ENCODE data around the gene KCNH6. TPM values are rescaled to one million over a fixed set of nuclear protein-coding genes. Genes with fewer than 3 reads are reported as not detected.

The KCNH6 gene
- total RNA-seq, 1 donor from 2014 or later, result not detected

DNA sequence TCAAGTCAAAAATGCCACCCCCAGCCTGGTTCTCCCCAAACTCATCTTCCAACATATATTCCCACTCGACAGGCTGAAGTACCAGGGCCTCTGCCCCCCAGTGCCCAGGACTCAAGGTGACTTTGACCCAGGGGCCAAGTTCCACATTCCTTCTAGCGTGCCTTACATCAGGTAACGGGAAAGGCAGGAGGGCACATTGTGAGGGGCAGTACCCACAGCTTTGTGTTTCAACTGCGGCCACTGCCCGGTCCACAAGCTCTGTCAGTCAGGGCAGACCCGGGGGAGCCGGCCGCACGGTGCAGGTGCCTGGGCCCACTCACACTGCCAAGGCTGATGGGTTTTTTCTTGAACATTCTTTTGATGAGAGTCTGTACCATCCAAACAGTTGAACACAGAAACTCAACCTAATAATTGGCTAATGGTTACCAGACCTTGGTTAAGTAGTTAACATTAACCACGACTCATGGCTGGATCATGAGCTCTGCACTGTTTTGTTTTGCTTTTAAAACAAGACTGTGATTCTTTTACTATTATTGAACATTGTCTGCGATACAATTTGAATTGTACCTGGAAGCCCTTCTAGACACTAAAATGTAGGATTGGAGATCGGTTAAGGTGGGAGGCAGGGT, 28.7 kb upstream of the KCNH6 start:
- peak; percentile 29 for DNase-seq (ENCODE audit: low read depth)
- TF ChIP-seq, protein P1, sequence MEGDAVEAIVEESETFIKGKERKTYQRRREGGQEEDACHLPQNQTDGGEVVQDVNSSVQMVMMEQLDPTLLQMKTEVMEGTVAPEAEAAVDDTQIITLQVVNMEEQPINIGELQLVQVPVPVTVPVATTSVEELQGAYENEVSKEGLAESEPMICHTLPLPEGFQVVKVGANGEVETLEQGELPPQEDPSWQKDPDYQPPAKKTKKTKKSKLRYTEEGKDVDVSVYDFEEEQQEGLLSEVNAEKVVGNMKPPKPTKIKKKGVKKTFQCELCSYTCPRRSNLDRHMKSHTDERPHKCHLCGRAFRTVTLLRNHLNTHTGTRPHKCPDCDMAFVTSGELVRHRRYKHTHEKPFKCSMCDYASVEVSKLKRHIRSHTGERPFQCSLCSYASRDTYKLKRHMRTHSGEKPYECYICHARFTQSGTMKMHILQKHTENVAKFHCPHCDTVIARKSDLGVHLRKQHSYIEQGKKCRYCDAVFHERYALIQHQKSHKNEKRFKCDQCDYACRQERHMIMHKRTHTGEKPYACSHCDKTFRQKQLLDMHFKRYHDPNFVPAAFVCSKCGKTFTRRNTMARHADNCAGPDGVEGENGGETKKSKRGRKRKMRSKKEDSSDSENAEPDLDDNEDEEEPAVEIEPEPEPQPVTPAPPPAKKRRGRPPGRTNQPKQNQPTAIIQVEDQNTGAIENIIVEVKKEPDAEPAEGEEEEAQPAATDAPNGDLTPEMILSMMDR (conservative IDR thresholded peaks at IDR 0.05; ENCODE audit: low read depth, low read length), result no peak
- no peak overlapping the region for H3K4me3 ChIP-seq (ENCODE audit: low read depth, low read length)

DNA sequence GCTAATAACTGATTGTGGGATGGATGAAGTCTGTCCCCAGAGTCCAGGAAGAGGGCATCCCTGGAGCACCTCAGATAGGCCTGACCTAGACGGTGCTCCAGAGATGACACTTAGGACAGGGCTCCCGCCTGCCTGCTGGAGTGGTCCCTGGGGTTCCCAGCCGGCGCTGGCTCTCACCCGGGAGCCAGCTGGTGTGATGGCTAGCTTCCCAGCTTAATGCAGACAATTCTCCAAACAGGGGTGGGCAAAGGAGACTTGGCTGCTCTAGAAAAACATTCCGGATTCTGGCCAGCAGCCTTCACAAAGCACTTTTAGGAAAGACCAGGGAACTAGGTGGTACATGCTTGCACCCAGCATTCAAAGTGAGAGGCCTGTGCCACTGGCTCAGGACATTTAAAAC, 27.7 kb upstream of the KCNH6 start:
- H3K4me3 ChIP-seq (ENCODE audit: low read depth, low read length), result no peak overlapping the region
- TF ChIP-seq, protein P1 (conservative IDR thresholded peaks at IDR 0.05; ENCODE audit: low read depth, low read length), result no peak
- DNase-seq (ENCODE audit: low read depth), result no peak

DNA sequence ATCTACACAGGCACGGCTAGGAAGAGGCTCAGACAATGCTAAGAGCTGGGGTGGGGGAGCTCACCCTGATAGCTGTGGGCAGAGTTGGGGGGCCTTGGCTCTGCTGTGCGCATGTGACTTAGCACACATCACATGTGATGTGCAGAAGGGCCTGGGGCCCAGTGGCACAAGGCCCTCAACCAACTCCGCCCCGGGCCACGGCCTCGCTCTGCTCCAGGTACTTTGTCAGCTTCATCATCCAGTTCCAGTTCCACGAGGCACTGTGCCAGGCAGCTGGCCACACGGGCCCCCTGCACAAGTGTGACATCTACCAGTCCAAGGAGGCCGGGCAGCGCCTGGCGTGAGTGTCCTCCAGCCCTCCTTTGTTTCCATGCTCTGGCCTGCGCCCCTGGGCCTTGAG, 27.0 kb upstream of the KCNH6 start:
- H3K4me3 ChIP-seq (ENCODE audit: low read depth, low read length), result no peak overlapping the region
- DNase-seq (ENCODE audit: low read depth), result no peak
- TF ChIP-seq, protein P1 (conservative IDR thresholded peaks at IDR 0.05; ENCODE audit: low read depth, low read length), result no peak

DNA sequence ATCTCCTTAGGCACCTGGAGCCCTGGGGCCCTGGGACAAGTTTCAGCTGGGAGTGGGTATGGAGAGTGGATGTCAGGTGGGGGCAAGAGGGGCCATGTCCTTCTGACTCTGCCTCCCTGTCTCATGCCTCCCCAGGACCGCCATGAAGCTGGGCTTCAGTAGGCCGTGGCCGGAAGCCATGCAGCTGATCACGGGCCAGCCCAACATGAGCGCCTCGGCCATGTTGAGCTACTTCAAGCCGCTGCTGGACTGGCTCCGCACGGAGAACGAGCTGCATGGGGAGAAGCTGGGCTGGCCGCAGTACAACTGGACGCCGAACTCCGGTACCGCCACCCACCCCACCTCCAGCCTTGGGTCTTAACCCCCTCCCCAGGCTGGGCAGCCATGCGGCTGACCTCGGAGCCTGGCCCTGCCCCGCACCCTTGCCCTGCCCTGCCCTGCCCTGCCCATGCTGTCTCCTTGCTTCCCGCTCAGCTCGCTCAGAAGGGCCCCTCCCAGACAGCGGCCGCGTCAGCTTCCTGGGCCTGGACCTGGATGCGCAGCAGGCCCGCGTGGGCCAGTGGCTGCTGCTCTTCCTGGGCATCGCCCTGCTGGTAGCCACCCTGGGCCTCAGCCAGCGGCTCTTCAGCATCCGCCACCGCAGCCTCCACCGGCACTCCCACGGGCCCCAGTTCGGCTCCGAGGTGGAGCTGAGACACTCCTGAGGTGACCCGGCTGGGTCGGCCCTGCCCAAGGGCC, 26.3 kb upstream of the KCNH6 start:
- H3K4me3 ChIP-seq (ENCODE audit: low read depth, low read length), result no peak overlapping the region
- TF ChIP-seq, protein P1 (conservative IDR thresholded peaks at IDR 0.05; ENCODE audit: low read depth, low read length), result no peak
- DNase-seq (ENCODE audit: low read depth), result no peak

DNA sequence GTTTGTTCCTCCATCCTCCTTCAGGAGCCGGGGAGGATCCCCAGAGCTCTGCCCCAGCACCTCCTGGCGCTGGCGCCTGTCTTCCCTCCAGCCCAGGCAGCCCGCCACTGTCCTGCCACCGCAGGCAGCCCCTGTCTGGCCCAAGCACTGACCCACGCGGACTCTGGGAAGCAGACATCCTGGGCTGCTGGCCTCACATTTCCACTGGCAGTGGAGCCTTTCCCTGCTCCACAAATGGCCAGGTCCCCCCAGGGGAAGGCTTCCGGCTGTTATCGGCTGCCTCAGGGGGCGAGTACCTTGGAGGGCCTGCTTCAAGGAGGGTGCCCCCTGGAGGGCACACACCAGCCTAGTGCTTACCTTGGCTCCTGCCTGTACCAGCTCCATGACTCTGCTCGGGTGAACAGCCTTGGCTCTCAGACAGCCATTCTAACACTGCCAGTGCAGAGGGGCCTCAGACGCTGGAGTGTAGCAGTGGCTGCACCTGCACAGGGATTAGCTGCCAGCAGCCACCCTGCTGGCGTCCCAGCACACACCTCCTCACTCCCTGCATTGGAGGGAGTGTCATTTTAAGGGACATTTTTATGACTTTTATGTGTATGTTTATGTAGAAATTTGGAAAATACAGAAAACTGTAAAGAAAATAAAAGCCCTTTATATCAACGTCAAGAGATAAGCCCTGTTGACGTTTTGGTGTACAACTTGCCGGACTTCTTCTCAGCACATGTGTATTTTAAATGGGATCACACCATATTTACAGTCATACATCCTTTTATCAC, 25.3 kb upstream of the KCNH6 start:
- TF ChIP-seq, protein P1 (conservative IDR thresholded peaks at IDR 0.05; ENCODE audit: low read depth, low read length), result peak; percentile 53
- DNase-seq (ENCODE audit: low read depth), result no peak
- no peak overlapping the region for H3K4me3 ChIP-seq (ENCODE audit: low read depth, low read length)

DNA sequence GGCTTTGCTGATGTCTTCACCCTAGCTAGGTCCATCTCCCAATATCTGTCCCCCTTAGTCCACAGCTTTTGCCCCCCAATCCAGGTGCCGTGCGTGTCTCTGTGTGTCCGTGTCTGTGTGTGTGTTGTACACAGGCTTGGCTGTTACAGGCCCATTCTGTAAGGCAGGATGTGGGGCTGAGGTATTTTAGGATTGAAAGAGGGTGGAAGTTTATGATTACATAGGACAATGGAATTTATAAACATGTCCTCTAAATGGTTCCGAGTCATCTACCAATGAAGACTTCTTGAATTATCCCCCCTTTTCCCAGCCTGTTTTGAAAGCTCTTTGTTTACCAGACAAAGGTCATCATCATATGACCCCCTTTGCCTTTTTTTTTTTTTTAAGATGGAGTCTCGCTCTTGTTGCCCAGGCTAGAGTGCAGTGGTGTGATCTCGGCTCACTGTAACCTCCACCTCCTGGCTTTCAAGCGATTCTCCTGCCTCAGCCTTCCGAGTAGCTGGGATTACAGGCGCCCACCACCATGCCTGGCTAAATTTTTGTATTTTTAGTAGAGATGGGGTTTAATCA, 24.4 kb upstream of the KCNH6 start:
- no peak for DNase-seq (ENCODE audit: low read depth)
- TF ChIP-seq, protein P1 (conservative IDR thresholded peaks at IDR 0.05; ENCODE audit: low read depth, low read length), result no peak
- H3K4me3 ChIP-seq (ENCODE audit: low read depth, low read length), result no peak overlapping the region

Measured in epithelial cell of proximal tubule (primary cell).